Endothelial cell of umbilical vein (primary cell): ENCODE data around the gene MYO1G. TPM values are rescaled to one million over a fixed set of nuclear protein-coding genes. Genes with fewer than 3 reads are reported as not detected.

ENCODE experiments used
- BruUV-seq: library from RNA; stranded (reverse); fragments of 400-500 nt; replicated peaks from 2 replicates; lab custom pipeline; 2021; lab: Mats Ljungman, UMichigan
- CTCF ChIA-PET: fragments of 300-600, 350-600 bp; sonication (Branson Sonifier 250); formaldehyde crosslinking; loops from one replicate; lab custom pipeline; 2021; ENCODE audit warnings: antibody characterized with exemption, inconsistent platforms; lab: Charles Lee
- POLR2A ChIA-PET: fragments of 300-600, 350-600 bp; sonication (Branson Sonifier 250); formaldehyde crosslinking; loops from one replicate; lab custom pipeline; 2021; ENCODE audit warnings: antibody characterized with exemption, inconsistent platforms; lab: Charles Lee
- DNase-seq: peaks from one replicate; pipeline ENCODE4 v3.0.0-alpha.2; 2011; ENCODE audit warnings: low read depth, low spot score
- FAIRE-seq: peaks from 2 replicates; lab custom pipeline; 2011; peaks lifted over from hg19 to GRCh38; lab: Jason Lieb, UNC
- H2AFZ ChIP-seq: 2 replicates; pipeline ENCODE4 v1.6.0; 2012; ENCODE audit warnings: low read depth, low read length, control low read depth, inconsistent platforms
- H3K27ac ChIP-seq: 2 replicates; pipeline ENCODE4 v1.5.1; 2011; ENCODE audit warnings: low read depth, mild to moderate bottlenecking, control low read depth, low read length, moderate library complexity; ENCODE audit not compliant: insufficient read depth
- H3K27me3 ChIP-seq, 2 experiments: 2 replicates each; pipeline versions ENCODE4 v1.6.0 to v1.6.1; 2011; ENCODE audit warnings: low read length in 2 of 2, mixed read lengths in 1 of 2; ENCODE audit not compliant: control insufficient read depth in 2 of 2, insufficient read depth in 2 of 2
- H3K36me3 ChIP-seq, 2 experiments: 2 replicates in 1 of 2; 3 replicates in 1 of 2; pipeline ENCODE4 v1.5.1; 2011; ENCODE audit warnings: low read length in 2 of 2, mild to moderate bottlenecking in 1 of 2, moderate library complexity in 1 of 2; ENCODE audit not compliant: control insufficient read depth in 2 of 2, insufficient read depth in 2 of 2; ENCODE audit errors: extremely low read depth in 1 of 2
- H3K4me1 ChIP-seq: 3 replicates; pipeline ENCODE4 v1.5.1; 2011; ENCODE audit warnings: mild to moderate bottlenecking, low read length; ENCODE audit not compliant: control insufficient read depth, insufficient read depth; ENCODE audit errors: extremely low read depth
- H3K4me2 ChIP-seq: 2 replicates; pipeline ENCODE4 v1.6.1; 2011; ENCODE audit warnings: low read length, control low read depth, mixed read lengths; ENCODE audit not compliant: insufficient read depth
- H3K4me3 ChIP-seq, 3 experiments: fragments of 200-600 bp in 1 of 3; sonication (generic), shearing (Covaris generic) in 1 of 3; replicated peaks in 1 of 3; 2 replicates each; pipeline ENCODE4 v1.5.1; 2011 to 2016; ENCODE audit warnings: control low read depth in 3 of 3, low read length in 3 of 3, mild to moderate bottlenecking in 2 of 3, inconsistent platforms in 1 of 3, low read depth in 1 of 3, moderate library complexity in 1 of 3; ENCODE audit not compliant: insufficient read depth in 1 of 3
- H3K79me2 ChIP-seq: 2 replicates; pipeline ENCODE4 v1.6.0; 2012; ENCODE audit warnings: low read length, inconsistent platforms; ENCODE audit not compliant: control insufficient read depth, insufficient read depth
- H3K9ac ChIP-seq: replicated peaks from 2 replicates; pipeline ENCODE3; 2011; ENCODE audit warnings: low read length, control low read depth; ENCODE audit not compliant: insufficient read depth; ENCODE audit errors: extremely low read depth
- H3K9me1 ChIP-seq: replicated peaks from 3 replicates; pipeline ENCODE4 v1.6.0; 2011; ENCODE audit warnings: mild to moderate bottlenecking, low read length; ENCODE audit not compliant: control insufficient read depth, insufficient read depth; ENCODE audit errors: extremely low read depth
- H3K9me3 ChIP-seq: replicated peaks from 2 replicates; pipeline ENCODE4 v1.5.1; 2012; ENCODE audit warnings: low read length, inconsistent platforms; ENCODE audit not compliant: control insufficient read depth, insufficient read depth
- H4K20me1 ChIP-seq: replicated peaks from 2 replicates; pipeline ENCODE3; 2011; ENCODE audit warnings: mild to moderate bottlenecking, low read length; ENCODE audit not compliant: control insufficient read depth, insufficient read depth; ENCODE audit errors: extremely low read depth
- CTCF ChIP-seq, 2 donors: IDR thresholded peaks; 1 replicate in 1 of 2; 2 replicates in 1 of 2; pipeline ENCODE4 v1.5.1; 2011; ENCODE audit warnings: low read length in 2 of 2, mild to moderate bottlenecking in 2 of 2, moderate library complexity in 2 of 2, control low read depth in 1 of 2, inconsistent platforms in 1 of 2, low read depth in 1 of 2; ENCODE audit not compliant: insufficient read depth in 1 of 2; ENCODE audit errors: extremely low read depth in 1 of 2
- EZH2 ChIP-seq: IDR thresholded peaks from 2 replicates; pipeline ENCODE4 v1.6.1; 2012; ENCODE audit warnings: borderline replicate concordance, low read depth, mild to moderate bottlenecking, moderate library complexity, low read length, inconsistent platforms; ENCODE audit not compliant: severe bottlenecking
- FOS ChIP-seq: IDR thresholded peaks from 2 replicates; pipeline ENCODE4 v1.6.1; 2011; ENCODE audit warnings: mild to moderate bottlenecking, low read length, moderate library complexity, borderline replicate concordance; ENCODE audit not compliant: insufficient read depth
- MAX ChIP-seq: IDR thresholded peaks from 2 replicates; pipeline ENCODE4 v1.6.1; 2011; ENCODE audit not compliant: insufficient read depth, insufficient read length
- dilution Hi-C: fragments of 300-500 bp; cut with MboI; formaldehyde crosslinking; loops from one replicate; pipeline ENCODE4 v1.15.0; 2019; ENCODE audit warnings: low sequenced_read_pairs; ENCODE audit not compliant: extremely low pct_ligation_motif_present
- intact Hi-C: fragments of 100-400 bp; cut with micrococcal nuclease; formaldehyde crosslinking; loops from one replicate; pipeline ENCODE4 v1.10.0; 2022
- polyA plus RNA-seq, 4 experiments: library from polyadenylated mRNA; depleted of rRNA in 3 of 4; stranded (reverse) in 3 of 4; unstranded in 1 of 4; fragments of >200 nt; gene quantifications; 2 replicates each; pipeline versions ENCODE4 v1.2.1 to v1.2.3, GENCODE V29; 2011 to 2012; ENCODE audit warnings: missing spikeins in 1 of 4
- total RNA-seq: library from RNA; stranded (reverse); gene quantifications from 2 replicates; pipeline ENCODE4 v1.2.3, GENCODE V29; 2021

The MYO1G gene
- total and polyA plus RNA-seq, 2 donors (not counting 3 experiments of a cell fraction or from before 2014, with no cell fraction given), result 0.11 TPM; not detected in 1

GRCh38 chr7:45024126-45024744, 45.4 kb upstream of the MYO1G start:
- Histone ChIP-seq H3K9ac (no peak overlapping the region), H3K27ac (no peak overlapping the region), H3K36me3 (peaks cover 4 to 5% of the 10 kb centered on the region in 2 experiments), H3K4me3 (no peak overlapping the region), H3K27me3 (no peaks in the 10 kb centered on the region), H3K79me2 (peaks cover 55% of the 10 kb centered on the region), H3K9me3 (no peaks in the 10 kb centered on the region), H4K20me1 (no peaks in the 10 kb centered on the region), H3K4me2 (no peak overlapping the region), H3K4me1 (peaks cover 18% of the 10 kb centered on the region), H3K9me1 (no peaks in the 10 kb centered on the region), H2AFZ (no peak overlapping the region)
- TF ChIP-seq FOS (no peak), CTCF (IDR thresholded peaks at IDR 0.05; ENCODE audit: extremely low read depth in 1 of 2, insufficient read depth in 1 of 2, low read depth in 1 of 2, low read length in 2 of 2) (no peak), EZH2 (no peak), MAX (no peak)
- BruUV-seq, result no TSS peak
- dilution Hi-C loops, result no loop called here
- ChIA-PET POLR2A (no interaction called here), CTCF (interaction anchor here (3.1 kb wide), 1 partner anchor 51 kb away, joined by 13 read pairs; no protein-coding TSS in a partner anchor)
- no peak for FAIRE-seq
- intact Hi-C loops, result no loop called here
- DNase-seq, result no peak
